Parathyroid adenoma (tissue), 2 donors: ENCODE results near the gene DENND4A.

Experiments
- H2AFZ ChIP-seq: fragments of 300-600 bp; sonication (generic); one replicate; pipeline ENCODE4 v1.7.0; 2017; ENCODE audit warnings: antibody characterized with exemption, mild to moderate bottlenecking
- H3K27ac ChIP-seq: fragments of 300-600 bp; sonication (generic); one replicate; pipeline ENCODE4 v1.7.0; 2017
- H3K27me3 ChIP-seq: fragments of 300-600 bp; sonication (generic); one replicate; pipeline ENCODE4 v1.7.0; 2017; ENCODE audit warnings: low read length; ENCODE audit not compliant: control insufficient read depth, insufficient read depth
- H3K36me3 ChIP-seq: fragments of 300-600 bp; sonication (generic); one replicate; pipeline ENCODE4 v1.7.0; 2017; ENCODE audit warnings: low read length; ENCODE audit not compliant: control insufficient read depth, insufficient read depth
- H3K4me1 ChIP-seq: fragments of 300-600 bp; sonication (generic); one replicate; pipeline ENCODE4 v1.7.0; 2017; ENCODE audit warnings: control low read depth
- H3K4me2 ChIP-seq: fragments of 300-600 bp; sonication (generic); one replicate; pipeline ENCODE4 v1.7.0; 2017; ENCODE audit warnings: low read length
- H3K4me3 ChIP-seq: fragments of 300-600 bp; sonication (generic); one replicate; pipeline ENCODE4 v1.7.0; 2017; ENCODE audit warnings: low read depth, low read length
- H3K79me2 ChIP-seq: fragments of 300-600 bp; sonication (generic); one replicate; pipeline ENCODE4 v1.7.0; 2017; ENCODE audit warnings: control low read depth
- H3K9ac ChIP-seq: fragments of 300-600 bp; sonication (generic); one replicate; pipeline ENCODE4 v1.7.0; 2017; ENCODE audit warnings: mild to moderate bottlenecking
- H3K9me3 ChIP-seq: fragments of 300-600 bp; sonication (generic); one replicate; pipeline ENCODE4 v1.7.0; 2017; ENCODE audit warnings: low read length; ENCODE audit not compliant: control insufficient read depth
- TF ChIP-seq, protein P1 (sequence below): fragments of 300-600 bp; sonication (generic); IDR thresholded peaks from one replicate; pipeline ENCODE4 v1.7.0; 2017; ENCODE audit warnings: antibody characterized with exemption, mild to moderate bottlenecking
- donor health status: primary hyperparathyroidism.

The DENND4A gene

DNA sequence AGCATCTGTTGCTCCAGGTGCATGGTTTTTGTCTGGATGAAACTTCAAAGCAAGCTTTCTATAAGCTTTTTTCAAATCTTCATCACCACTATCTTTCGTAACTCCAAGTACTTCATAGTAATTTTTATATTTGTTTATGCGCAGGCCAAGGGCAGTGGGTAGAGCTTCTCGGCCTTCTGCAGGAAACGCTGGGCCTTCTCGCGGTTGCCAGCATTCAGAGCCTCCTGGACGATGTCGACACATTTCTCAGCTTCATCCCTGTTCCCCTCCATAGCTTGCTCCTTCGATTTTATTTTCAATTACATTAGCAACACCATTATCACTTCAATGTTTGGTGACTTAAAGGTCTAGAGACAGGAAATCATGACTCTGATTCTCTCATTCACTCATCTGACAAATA, 20.2 kb downstream of the DENND4A start:
- Histone ChIP-seq H3K9me3 (no peaks in the 10 kb centered on the region), H3K9ac (no peak overlapping the region), H3K27me3 (no peaks in the 10 kb centered on the region), H3K4me3 (no peak overlapping the region), H3K36me3 (no peaks in the 10 kb centered on the region), H3K4me2 (no peak overlapping the region), H3K79me2 (peaks cover 12% of the 10 kb centered on the region), H3K4me1 (no peaks in the 10 kb centered on the region), H2AFZ (no peak overlapping the region), H3K27ac (no peak overlapping the region)
- TF ChIP-seq, protein P1, sequence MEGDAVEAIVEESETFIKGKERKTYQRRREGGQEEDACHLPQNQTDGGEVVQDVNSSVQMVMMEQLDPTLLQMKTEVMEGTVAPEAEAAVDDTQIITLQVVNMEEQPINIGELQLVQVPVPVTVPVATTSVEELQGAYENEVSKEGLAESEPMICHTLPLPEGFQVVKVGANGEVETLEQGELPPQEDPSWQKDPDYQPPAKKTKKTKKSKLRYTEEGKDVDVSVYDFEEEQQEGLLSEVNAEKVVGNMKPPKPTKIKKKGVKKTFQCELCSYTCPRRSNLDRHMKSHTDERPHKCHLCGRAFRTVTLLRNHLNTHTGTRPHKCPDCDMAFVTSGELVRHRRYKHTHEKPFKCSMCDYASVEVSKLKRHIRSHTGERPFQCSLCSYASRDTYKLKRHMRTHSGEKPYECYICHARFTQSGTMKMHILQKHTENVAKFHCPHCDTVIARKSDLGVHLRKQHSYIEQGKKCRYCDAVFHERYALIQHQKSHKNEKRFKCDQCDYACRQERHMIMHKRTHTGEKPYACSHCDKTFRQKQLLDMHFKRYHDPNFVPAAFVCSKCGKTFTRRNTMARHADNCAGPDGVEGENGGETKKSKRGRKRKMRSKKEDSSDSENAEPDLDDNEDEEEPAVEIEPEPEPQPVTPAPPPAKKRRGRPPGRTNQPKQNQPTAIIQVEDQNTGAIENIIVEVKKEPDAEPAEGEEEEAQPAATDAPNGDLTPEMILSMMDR: no peak

GRCh38 chr15:65769482-65769881, 22.6 kb downstream of the DENND4A start:
- no peaks in the 10 kb centered on the region for H3K9me3 ChIP-seq
- TF ChIP-seq, protein P1: no peak
- H3K27me3 ChIP-seq: no peaks in the 10 kb centered on the region
- no peak overlapping the region for H3K4me3 ChIP-seq
- H3K27ac ChIP-seq: no peak overlapping the region
- no peak overlapping the region for H2AFZ ChIP-seq
- H3K4me1 ChIP-seq: no peaks in the 10 kb centered on the region
- H3K9ac ChIP-seq: no peak overlapping the region
- H3K79me2 ChIP-seq: peaks cover 11% of the 10 kb centered on the region
- H3K36me3 ChIP-seq: no peaks in the 10 kb centered on the region
- H3K4me2 ChIP-seq: no peak overlapping the region

GRCh38 chr15:65767895-65768294, 24.2 kb downstream of the DENND4A start:
- no peaks in the 10 kb centered on the region for H3K27me3 ChIP-seq
- no peak overlapping the region for H3K9ac ChIP-seq
- H3K36me3 ChIP-seq: no peaks in the 10 kb centered on the region
- no peak overlapping the region for H3K27ac ChIP-seq
- H3K9me3 ChIP-seq: no peaks in the 10 kb centered on the region
- no peak overlapping the region for H3K4me2 ChIP-seq
- no peak overlapping the region for H2AFZ ChIP-seq
- H3K79me2 ChIP-seq: peaks cover 9% of the 10 kb centered on the region
- TF ChIP-seq, protein P1: no peak
- H3K4me1 ChIP-seq: no peaks in the 10 kb centered on the region
- no peak overlapping the region for H3K4me3 ChIP-seq

- Histone ChIP-seq H3K4me3 (no peak overlapping the region), H3K27ac (no peak overlapping the region), H3K9ac (no peak overlapping the region), H2AFZ (no peak overlapping the region), H3K4me2 (no peak overlapping the region), H3K9me3 (no peaks in the 10 kb centered on the region), H3K79me2 (peaks cover 9% of the 10 kb centered on the region), H3K4me1 (no peaks in the 10 kb centered on the region), H3K27me3 (no peaks in the 10 kb centered on the region), H3K36me3 (no peaks in the 10 kb centered on the region)
- TF ChIP-seq, protein P1: no peak
Measured at GRCh38 chr15:65767264-65767595, 24.9 kb downstream of the DENND4A start.

DNA sequence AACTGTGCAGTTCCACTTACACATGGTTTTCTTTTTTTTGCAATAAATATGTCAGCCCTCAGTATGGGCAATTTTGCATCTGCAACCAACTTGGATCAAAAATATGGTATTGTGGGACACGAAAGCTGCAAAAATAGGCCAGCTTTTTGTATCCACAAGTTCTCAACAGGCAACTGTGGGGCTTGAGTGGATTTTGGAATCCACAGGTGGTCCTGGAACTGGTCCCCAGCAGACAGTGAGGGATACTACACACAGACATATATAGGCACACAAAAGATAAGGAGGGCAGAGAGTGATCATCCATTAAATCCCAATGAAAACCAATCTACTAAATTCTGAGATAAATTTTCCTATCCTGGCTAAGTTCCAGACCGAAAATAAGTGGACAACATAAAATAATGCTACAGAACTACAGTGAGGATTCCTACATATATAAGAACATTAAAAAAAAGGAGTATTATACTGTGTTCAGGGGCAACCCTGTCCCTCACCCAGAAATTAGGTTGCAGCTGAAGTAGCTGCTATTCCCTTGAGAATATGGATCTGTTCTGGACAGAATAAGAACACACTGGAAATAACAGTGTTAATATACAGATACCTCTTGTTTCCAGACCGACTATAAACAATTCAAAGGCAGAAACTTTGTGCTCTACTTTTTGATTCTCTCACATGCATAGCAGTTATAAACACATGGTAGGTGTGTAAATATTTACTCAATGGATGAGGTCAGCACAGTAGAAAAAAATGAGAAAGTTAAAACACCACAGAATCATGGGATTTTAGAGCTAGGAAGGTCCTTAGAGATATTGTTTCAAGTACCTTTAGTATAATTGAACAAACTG, 25.4 kb downstream of the DENND4A start:
- Histone ChIP-seq H3K9me3 (no peaks in the 10 kb centered on the region), H3K4me3 (no peak overlapping the region), H3K9ac (no peak overlapping the region), H2AFZ (no peak overlapping the region), H3K36me3 (no peaks in the 10 kb centered on the region), H3K27ac (no peak overlapping the region), H3K27me3 (no peaks in the 10 kb centered on the region), H3K79me2 (peaks cover 9% of the 10 kb centered on the region), H3K4me2 (no peak overlapping the region), H3K4me1 (no peaks in the 10 kb centered on the region)
- TF ChIP-seq, protein P1: no peak
